Lung microvascular endothelial cell (primary cell): ENCODE measurements around the gene ISYNA1. TPM values are rescaled to one million over a fixed set of nuclear protein-coding genes. Genes with fewer than 3 reads are reported as not detected.

Source experiments
- DNase-seq, 2 donors: peaks; one replicate each; pipeline versions ENCODE4 v3.0.0 to v3.0.0-alpha.2; 2010; ENCODE audit warnings: low read depth in 2 of 2
- total RNA-seq: library from RNA; depleted of rRNA; stranded (reverse); fragments of >200 nt; gene quantifications from 2 replicates; pipeline ENCODE4 v1.2.1, GENCODE V29; 2014

ISYNA1 gene
- total RNA-seq, result 26.0 and 33.6 TPM in 2 replicates

DNA sequence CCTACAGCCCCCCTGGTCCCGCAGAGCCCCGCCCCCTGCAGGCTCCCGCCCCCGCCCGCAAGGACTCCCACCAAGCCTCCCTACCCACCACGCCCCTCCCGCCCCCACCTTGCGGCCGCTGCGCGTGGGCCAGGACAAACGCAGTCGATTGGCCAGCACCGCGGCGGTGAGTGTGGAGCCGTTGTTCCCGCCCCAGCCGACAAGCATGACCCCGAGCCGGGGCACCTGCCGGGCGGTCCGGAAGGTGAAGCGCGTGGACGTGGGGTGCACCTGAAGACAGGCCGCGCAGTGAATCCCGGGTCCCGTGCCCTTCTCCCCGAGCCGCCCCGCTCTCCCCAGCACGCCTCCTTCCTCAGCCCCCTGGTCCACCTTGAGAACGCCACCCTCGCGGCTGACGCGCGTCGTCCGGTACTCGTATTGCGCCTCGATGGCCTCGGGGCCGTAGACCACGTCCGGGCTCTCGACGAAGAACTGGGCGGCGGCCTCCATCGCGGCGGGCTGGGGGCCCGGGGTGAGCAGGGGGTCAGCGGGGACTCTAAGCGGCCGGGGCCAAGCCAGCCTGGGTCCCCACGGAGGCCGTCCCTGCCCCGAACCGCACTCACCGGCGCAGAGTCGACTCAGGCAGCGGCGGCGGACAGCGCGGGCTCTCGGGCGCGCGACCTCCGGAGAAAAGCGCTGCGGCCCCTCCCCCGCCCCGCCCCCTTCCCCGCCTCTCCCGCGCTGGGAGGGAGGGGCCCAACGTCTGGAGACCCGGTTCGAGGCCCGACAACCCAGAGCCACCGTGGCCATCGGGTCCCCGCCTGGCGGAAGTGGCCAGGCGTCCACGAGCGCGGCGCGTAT, at the start of gene ISYNA1:
TSS of gene ISYNA1 (minus strand) at position 643 of the 840 bp plus-strand sequence. CDS start at position 489, 154 bp downstream.
- peak; percentile 47 to 76 for DNase-seq

DNA sequence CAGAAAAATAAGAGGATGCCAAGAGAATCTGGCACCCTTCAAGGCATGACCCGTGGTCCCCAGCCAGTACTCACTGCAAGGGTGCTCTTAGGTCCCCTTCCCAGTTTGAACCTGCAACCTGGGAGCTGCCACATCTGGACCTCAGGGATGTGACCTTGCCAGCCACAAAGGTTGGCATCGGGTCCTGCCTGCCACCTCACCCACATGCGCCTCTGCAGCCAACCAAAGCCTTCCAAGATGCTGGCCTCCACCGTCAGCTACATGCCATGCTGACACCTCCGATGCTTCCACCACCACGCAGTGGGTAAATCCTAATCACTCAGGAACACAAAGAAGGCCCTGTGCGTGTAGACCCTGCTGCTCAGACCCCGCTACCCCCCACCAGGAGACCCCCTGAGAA, 48.8 kb upstream of the ISYNA1 start:
- no peak for DNase-seq

DNA sequence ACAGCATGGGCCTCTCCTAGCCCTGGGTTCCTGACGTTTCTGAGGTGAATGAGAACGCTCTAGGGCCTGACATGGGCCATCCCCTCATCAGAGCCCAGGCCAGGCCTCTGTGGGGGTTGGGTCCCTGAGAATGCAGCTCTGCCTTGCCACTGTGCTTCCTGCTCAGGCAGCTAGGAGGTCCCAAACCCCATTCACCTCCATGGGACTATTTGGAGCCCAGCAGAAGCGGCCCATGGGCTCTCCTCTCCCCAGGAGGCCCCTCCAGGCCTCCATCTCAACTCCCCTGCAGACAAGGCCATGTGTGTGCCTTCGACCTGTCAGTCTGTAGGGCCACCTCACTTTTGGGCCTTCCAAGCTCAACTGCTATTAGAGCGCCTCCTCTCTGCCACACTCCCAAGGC, 47.1 kb upstream of the ISYNA1 start:
- no peak for DNase-seq

DNA sequence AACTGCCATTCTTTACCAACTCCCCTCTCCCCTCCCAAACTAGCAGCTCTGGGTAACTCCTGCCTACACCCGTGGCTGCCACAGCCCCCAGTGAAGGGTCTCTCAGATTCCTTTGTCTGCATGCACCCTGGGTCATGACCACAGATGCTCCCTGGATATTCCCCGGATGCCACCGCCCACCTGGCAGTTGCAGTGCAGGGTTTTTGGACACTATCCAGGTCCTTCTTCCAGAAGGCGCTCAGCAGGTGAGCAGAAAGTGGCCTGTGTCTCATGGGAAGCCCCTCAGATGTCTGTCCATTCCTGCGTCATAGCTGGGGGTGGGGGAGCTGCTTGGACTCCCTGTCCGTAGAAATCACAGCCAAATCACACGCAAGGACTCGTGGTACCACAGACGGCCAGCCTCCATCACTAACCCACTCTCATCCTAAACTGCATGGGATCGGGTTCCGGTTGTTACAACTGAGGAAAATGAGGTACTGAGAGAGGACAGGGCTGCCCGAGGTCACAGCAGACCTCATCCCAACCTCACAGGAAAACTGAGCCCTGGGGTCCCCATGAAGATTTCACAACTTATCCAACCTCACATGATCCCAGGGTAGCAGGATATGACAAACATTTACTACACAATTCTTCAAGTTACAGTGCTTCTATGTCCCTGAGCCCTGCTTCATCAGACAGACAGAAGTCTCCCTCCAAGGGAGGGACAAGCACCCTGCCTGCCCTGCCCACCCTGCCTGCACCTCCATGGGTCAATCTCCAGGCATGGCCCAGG, 45.4 kb upstream of the ISYNA1 start:
- no peak for DNase-seq

DNA sequence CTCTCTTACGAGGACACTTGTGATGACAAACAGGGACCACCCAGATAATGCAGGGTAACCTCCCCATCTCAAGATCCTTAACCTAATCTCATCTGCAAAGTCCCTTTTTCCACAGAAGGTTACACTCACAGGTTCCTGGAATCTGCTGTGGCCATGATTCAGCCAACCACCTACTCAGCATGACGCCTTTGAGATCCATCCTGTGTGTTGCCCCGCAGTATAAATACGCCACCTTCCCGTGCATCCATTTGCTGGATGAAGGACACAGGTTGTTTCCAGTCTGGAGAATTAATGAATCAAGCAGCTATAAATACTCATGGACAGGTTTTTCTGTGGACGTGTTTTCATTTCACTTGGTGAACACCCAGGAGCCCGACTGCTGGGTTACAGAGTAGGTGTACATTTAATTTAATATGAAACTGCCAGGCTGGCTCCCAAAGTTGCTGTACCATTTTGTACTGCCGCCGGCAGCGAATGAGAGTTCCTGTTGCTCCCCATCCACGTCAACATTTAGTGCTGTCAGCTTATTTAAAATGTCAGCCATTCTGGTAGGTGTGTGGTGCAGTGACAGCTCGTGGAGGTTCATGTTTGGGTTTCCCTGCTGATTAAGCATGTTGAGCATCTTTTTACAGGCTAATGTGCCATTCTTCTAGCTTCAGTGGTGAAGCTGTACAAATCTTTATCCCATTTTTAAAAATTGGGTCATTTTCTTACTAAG, 43.7 kb upstream of the ISYNA1 start:
- no peak for DNase-seq

DNA sequence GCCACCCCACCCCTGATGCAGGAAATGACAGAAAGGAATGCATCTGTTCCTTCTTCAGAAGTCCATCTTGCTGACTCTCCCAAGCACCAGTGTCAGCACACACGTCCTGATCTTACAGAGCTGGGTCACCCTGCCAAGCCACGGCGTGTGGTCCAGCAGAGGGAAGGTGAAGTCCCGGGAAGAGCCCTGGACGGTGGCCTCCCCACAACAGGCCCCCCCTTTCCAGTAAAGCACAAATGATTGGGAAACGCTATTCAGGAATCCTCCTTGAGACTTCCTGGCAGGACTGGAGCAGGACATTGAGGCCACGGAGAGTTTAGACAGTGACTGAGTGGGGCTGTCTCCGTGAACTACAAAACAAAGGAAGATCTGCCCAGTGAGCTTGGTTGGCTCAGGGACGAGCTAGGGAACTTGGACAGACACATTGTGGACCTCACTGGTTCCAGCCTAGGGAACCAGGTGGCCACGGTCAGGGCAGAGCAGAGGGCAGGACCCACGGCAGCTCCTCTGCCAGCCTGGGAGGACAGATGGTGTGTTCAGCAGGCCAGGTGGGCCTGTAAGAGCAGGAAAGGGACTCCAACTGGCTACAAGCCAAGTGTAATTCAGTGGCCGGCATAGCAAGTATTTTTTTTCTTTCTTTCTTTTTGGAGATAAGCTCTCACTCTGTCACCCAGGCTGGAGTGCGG, 42.2 kb upstream of the ISYNA1 start:
- peak; percentile 48 to 60 for DNase-seq

DNA sequence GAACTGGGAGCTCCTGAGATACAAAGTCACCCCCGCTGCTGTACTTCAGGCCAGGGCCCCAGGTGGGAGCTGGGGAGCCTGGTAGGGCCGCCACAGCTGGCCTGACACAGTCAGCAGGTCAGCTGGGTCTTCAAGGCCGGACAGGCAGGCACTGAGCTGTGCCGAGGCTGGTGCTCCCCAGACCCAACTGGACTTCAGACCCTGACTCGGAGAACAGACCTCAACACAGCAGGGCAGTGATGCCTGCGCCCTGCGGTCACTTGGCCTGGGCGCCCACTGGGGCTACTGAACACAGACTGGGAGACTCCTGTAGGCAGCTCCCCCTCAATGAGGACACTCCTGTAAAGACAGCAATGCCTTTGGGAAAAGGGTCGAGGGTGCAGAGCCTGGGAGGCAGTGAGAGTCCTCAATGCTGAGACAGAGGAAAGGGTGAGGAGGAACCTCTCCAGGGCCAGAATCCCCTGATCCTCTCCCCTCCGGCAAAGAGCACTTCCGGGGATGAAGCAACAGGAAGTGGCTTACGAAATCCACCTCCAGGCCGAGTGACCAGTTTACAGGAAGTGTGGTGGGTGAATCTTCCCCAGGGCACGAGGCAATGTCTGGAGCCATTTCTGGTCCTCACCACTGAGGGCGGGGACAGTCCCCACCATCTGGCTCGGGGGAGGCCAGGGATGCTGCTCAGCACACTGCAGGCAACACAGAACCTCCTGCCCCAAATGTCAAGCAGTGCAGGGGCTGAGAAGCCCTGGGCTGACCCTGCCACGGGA, 40.8 kb upstream of the ISYNA1 start:
- DNase-seq, result peak; percentile 69 to 78

DNA sequence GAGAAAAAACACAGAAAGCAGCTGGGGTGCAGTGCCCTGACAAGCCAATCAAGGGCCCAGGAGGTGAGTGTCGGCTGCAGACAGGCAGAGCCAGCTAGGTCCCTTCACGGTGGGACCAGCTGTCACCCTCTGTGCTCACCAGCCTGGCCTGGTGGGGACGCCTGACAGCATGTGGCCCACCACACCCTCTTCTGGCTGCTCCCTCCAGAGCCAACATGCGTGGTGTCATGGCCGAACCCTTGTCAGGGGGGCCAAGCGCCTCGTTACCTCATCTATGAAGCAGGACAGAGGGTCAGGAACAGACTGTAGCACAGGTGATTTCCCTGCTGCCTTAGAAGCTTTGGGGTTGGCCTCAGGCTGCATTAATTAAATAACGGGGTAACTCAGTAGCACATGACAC, 40.0 kb upstream of the ISYNA1 start:
- no peak for DNase-seq

DNA sequence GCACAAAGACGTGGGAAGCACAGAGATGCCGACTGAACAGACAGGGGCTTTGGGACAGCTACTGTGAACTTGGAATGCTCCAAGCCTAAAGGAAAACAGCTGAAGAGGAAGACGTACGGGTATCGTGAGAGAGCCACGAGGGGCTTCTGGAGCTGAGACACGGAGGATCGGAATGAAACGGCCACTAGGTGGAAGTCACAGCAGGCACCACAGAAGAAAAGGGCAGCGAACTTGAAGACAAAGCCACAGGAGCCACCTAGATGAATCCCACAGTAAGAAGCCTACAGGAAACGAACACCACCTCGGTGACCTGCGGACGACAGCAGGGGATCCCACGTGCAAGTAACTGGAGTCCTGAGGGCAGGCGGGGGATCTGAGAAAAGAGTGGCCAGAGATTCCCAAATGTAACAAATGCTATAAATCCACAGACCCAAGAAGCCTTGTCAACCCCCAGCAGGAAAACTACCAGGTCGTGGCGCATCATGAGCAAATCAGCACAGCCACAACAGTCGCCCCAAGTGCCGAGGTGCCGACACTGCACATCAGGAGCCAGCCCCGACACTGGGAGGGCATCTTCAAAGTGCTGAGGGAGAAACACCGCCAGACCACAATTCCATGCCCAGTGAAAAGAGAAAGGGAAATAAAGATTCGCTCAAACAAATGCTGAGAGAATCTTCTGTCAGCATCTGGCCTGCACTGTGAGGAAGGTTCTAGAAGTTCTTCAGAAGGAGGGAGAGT, 39.3 kb upstream of the ISYNA1 start:
- DNase-seq, result no peak

DNA sequence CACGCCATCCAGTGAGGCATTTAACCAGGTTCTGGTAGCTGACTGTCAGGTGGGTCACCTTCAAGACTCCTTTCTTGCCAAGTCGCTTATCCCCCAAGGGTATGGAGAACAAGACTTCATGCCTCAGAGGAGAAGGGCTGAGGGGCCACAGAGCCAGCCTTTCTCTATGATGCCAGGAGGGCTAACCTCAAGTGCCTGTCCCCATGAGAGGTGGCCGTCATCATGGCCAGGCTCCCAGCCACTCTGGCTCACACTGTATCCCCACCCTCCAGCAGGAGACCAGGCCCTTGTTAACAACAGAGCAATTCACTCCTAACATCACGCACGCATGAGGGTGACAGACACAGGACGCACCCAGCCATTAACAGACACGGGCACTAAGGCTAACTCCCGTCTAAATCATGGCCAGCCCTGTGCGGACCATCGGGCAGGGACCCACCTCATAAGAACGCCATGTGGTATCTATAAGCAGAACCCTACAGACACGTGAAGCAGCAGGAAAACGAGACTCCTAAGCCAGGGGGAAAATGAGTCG, 38.6 kb upstream of the ISYNA1 start:
- DNase-seq, result no peak

DNA sequence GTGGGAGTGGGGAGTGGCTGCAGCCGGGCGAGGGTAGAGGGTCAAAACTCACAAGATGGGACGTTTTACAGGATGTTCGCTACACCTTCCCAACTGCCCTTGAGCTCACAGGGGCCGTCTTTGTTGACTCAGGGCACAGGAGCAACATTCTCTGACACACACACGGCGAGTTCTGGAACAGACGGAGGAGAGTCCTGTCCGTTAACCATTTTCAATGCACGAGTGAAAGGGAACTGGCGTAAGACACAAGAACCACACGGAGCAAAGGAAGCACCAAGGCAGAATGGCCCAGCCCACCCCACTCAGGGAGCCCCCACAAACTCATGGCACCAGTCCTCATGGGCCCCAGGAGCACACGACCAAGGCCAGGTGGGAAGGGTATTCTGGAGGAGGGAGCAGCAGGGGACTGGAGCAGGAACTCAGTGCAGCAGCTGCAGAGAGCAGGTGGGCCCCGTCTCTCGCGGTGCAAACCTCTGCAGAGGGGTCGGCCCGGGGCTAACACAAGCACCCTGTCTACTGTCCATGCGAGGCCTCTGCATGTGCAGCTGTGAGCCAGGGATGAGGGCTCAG, 37.9 kb upstream of the ISYNA1 start:
- no peak for DNase-seq

DNA sequence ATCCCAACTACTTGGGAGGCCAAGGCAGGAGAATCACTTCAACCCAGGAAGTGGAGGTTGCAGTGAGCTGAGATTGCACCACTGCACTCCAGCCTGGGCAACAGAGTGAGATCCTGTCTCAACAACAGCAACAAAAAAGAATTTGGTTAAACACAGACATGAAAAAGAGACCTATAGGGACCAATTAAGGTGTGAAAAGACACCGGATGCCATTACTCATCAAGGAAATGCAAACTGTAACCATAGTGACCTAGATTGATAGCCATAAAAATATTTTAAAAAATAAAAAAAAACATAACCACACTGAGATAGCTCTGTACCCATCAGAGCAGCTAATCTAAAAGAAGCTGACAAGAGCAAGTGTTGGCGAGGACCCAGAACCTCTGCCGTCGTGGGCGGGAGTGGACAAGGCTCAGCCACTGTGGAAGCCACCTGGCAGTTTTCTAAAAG, 37.1 kb upstream of the ISYNA1 start:
- DNase-seq, result no peak

DNA sequence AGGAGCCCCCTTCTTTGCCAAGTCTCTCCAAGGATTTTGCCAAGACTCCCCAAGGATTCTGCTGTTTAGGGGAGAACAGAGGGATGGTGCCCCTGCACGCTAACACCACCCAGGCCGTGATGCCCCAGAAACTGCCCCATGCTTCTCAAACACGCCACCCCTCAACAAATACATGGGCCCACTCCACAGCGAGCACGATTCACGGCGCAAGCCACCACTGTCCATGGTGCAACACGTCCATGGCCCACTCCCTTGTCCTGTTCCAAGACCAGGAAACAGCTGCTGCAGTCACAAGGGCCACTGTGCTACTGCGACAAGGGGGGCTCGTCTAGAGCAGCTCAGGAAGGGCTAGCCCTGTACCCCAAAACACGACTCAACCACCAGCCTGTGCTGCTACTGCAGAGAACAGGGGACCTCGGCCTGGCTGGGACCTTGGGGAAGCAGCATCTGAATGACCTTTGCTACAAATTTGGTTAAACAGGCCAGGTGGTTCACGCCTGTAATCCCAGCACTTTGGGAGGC, 36.5 kb upstream of the ISYNA1 start:
- DNase-seq, result no peak

DNA sequence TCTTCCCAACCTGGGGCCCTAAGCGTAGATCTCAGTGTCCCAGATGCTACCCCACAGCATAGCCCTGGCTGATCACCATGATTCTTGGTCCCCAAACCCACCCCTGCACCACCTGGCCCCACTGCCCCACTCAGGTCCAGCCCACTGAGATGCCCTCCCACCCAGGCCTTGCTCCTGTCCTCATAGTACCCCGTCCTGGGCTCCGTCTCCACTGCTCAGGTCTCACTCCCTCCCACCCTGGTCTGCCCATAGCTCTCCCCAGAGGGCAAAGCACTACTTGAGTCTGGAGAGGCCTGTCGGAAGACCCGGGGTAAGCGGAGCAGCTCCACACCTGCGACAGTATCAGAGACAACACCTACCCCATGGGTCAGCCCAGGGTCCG, 35.8 kb upstream of the ISYNA1 start:
- no peak for DNase-seq

DNA sequence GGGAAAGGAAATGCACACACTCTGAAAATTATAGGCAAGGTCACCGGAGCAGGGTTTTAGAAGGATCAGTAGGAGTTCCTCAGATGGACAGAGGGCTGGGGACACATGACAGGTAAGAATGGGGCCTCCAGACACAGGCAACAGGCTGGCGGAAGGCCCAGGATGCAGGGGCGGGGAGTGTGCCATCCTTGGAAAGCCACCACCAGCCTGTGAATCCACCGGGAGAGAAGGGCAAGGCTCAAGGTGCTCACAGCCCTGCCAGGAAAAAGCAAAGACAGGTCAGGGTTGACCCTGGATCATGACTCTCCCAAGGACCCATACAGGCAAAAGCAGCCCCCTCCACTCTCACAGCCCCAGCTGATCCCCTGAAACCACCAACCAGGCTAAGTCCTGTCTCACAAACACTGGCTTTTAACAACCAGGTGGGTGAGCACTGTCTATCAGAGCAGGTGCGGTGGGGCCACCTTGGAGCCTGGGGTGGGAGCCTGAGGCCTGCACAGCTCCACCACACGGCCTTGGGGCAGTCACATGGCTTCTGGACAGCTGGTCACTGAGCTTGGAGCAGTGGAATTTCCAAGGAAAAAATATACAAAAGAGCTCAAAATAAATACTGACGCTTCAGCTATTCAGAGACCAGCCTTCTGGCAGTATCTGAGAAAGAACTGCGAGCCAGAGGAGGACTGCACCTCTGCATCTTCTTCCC, 35.2 kb upstream of the ISYNA1 start:
- no peak for DNase-seq

DNA sequence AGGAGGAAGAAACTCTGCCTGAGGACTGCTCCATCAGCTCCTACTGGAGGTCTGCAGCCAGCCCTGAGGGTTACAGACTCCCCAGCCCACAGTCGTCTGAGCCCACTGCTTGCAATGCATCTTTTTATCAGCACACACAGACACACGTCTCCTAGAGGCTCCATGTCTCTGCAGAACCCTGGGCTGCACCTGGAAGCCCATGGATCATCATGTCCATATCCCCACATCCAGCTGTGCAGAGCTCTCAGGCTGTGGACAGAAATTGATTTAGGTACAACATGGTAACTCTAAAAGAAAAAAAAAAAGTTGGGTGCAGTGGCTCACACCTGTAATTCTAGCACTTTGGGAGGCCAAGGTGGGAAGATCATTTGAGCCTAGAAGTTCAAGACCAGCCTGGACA, 32.9 kb upstream of the ISYNA1 start:
- no peak for DNase-seq

DNA sequence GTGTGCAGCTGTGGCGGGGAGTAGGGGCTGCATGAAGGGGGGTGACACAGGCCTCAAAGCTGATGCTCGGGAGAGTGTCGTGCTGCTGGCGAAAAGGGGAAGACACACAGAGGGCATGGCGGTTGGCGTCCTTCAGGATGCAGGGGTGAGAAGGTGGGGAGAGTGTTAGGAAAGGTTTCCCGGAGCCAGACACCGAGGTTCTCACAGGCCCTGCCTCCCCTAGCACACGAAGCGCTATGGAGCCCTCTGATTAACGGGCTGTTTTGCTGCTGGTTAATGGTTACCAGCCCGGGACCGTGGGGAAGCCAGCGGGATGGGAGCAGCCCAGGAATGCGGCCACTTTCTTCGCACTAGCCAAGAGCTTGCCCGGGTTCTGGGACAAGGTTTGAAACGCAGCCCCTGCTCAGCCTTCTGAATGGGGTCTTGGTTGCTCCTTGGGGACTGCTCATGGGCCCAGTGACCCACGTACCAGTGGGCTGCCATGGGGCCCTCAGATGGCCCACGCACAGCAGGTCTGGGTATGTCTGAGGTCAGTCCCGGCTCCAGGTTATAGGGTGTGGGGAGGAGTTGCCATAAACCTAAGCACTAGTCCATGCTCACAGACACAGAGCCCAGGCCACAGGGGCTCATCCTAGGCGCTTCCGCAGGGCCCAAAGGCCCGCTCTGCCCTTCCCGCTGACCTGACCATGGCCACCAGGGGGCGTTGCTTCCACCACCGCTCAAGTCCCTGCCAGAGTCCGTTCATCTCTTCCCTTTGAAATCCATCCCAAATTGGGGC, 31.3 kb upstream of the ISYNA1 start:
- peak; percentile 77 to 85 for DNase-seq

DNA sequence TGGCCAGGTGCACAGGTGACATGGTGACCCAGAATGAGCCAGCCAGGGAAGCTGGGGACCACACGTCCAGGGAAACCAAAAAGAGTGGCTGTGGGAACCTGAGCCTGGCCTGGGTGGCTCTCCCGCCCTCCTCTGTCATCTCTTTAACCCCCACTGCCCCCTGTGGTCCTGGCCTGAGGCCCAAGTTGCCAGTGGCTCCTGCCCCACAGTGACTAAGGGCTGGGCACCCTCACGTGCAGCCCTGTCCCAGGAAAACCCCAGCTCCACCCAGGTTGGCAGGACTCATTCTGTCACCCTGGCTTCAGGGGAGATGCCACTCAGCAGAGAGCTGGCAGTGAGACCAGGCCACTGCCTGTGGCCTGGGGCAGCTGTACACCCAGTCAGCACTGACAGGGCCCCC, 30.6 kb upstream of the ISYNA1 start:
- DNase-seq, result no peak
